ENCODE data around the gene ANXA5.

Gene ANXA5

GRCh38 chr4:121721700-121722099 is 24.9 kb upstream of the ANXA5 start (continued):
- TF ChIP-seq REST (tag by site-specific recombination; IDR thresholded peaks at IDR 0.05), result no peak
- peak; percentile 27; the same call in 1 of the 2 replicates for TF ChIP-seq ZNF629 (tag by site-specific recombination; IDR thresholded peaks at IDR 0.05)
- TF ChIP-seq ZBTB17 (tag by site-specific recombination; IDR thresholded peaks at IDR 0.05), result no peak
- peak; percentile 18; the same call in 1 of the 2 replicates for TF ChIP-seq ZNF423 (tag by site-specific recombination; IDR thresholded peaks at IDR 0.05)
- TF ChIP-seq ZNF692 (tag by site-specific recombination; IDR thresholded peaks at IDR 0.05), result no peak
- TF ChIP-seq ZNF248 (tag by site-specific recombination; IDR thresholded peaks at IDR 0.05), result no peak
- TF ChIP-seq ZNF416 (tag by site-specific recombination; IDR thresholded peaks at IDR 0.05), result no peak
- TF ChIP-seq SETDB1 (IDR thresholded peaks at IDR 0.05; ENCODE audit: insufficient read length, low read length), result no peak
- no peak for TF ChIP-seq ZNF350 (tag by site-specific recombination; IDR thresholded peaks at IDR 0.05)
- TF ChIP-seq EGR2 (tag by site-specific recombination; IDR thresholded peaks at IDR 0.05; ENCODE audit: low read depth), result no peak
- TF ChIP-seq ZNF221 (tag by site-specific recombination; IDR thresholded peaks at IDR 0.05; ENCODE audit: borderline replicate concordance), result no peak
- no peak for TF ChIP-seq ZNF362 (tag by site-specific recombination; IDR thresholded peaks at IDR 0.05)
- TF ChIP-seq ZNF302 (tag by site-specific recombination; IDR thresholded peaks at IDR 0.05; ENCODE audit: low read depth), result no peak
- TF ChIP-seq ZNF398 (tag by site-specific recombination; IDR thresholded peaks at IDR 0.05), result no peak
- TF ChIP-seq TRIM28 (IDR thresholded peaks at IDR 0.05; ENCODE audit: borderline replicate concordance, low read length), result 0 out of 2 replicates have a peak, but pooled peaks have one; percentile 39
- no peak for TF ChIP-seq ZNF558 (tag by site-specific recombination; IDR thresholded peaks at IDR 0.05)
- no peak for TF ChIP-seq ZNF837 (tag by site-specific recombination; IDR thresholded peaks at IDR 0.05)
- TF ChIP-seq PRDM6 (tag by site-specific recombination; IDR thresholded peaks at IDR 0.05), result peak; percentile 85
- TF ChIP-seq ZNF488 (tag by site-specific recombination; IDR thresholded peaks at IDR 0.05), result no peak
- peak; percentile 62; the same call in 1 of the 2 replicates for TF ChIP-seq ZNF792 (tag by site-specific recombination; IDR thresholded peaks at IDR 0.05)
- no peak for TF ChIP-seq ZNF549 (tag by site-specific recombination; IDR thresholded peaks at IDR 0.05)
- TF ChIP-seq ZBTB44 (tag by site-specific recombination; IDR thresholded peaks at IDR 0.05), result peak; percentile 78
- peak; percentile 37; the same call in 1 of the 2 replicates for TF ChIP-seq GLI2 (tag by site-specific recombination; IDR thresholded peaks at IDR 0.05; ENCODE audit: borderline replicate concordance, low read depth)
- no peak for TF ChIP-seq ZNF211 (tag by site-specific recombination; IDR thresholded peaks at IDR 0.05; ENCODE audit: low read depth)
- TF ChIP-seq KLF16 (tag by site-specific recombination; IDR thresholded peaks at IDR 0.05), result no peak
- no peak for TF ChIP-seq PATZ1 (tag by site-specific recombination; IDR thresholded peaks at IDR 0.05)

Data from HEK293 (cell line).